Activated naive CD4-positive, alpha-beta T cell treated with anti-CD3 and anti-CD28 coated beads for 36 hours (primary cell): ENCODE results near the gene PRKAR2B. TPM values are rescaled to one million over a fixed set of nuclear protein-coding genes. Genes with fewer than 3 reads are reported as not detected.
"Not testable (repeated sequence)": the region's sequence is repeated elsewhere in the genome, so short reads cannot be mapped to it uniquely, and the experiment has no call there.

Experiments
- CTCF ChIA-PET: fragments of 350-600 bp; sonication (Branson Sonifier 250); formaldehyde crosslinking; loops from one replicate; lab custom pipeline; 2021; ENCODE audit warnings: antibody characterized with exemption; lab: Charles Lee
- DNase-seq: peaks from one replicate; pipeline ENCODE4 v3.0.0-alpha.2; 2020
- H3K27ac Mint-ChIP-seq: one replicate; pipeline ENCODE4 v1.8.0; 2021; ENCODE audit warnings: mild to moderate bottlenecking, mixed read lengths
- H3K27me3 Mint-ChIP-seq: one replicate; pipeline ENCODE4 v1.8.0; 2021; ENCODE audit warnings: low read depth, mixed read lengths
- H3K36me3 Mint-ChIP-seq: one replicate; pipeline ENCODE4 v1.8.0; 2021; ENCODE audit warnings: low read depth, mixed read lengths
- H3K4me1 Mint-ChIP-seq: one replicate; pipeline ENCODE4 v1.8.0; 2021; ENCODE audit warnings: low read depth, mixed read lengths
- H3K4me3 Mint-ChIP-seq: one replicate; pipeline ENCODE4 v1.8.0; 2021; ENCODE audit warnings: mild to moderate bottlenecking, moderate library complexity, mixed read lengths
- H3K9me3 Mint-ChIP-seq: one replicate; pipeline ENCODE4 v1.8.0; 2021; ENCODE audit warnings: mixed read lengths
- intact Hi-C: fragments of 100-400 bp; cut with micrococcal nuclease; formaldehyde crosslinking; loops from one replicate; pipeline ENCODE4 v1.15.1; 2023
- total RNA-seq, 2 experiments: library from RNA; stranded (reverse); gene quantifications; one replicate each; pipeline ENCODE4 v1.2.3, GENCODE V29; 2021

Gene PRKAR2B
- total RNA-seq, 2 experiments from 2014 or later: 1.5 TPM

GRCh38 chr7:107029764-107030286 lies 14.7 kb upstream of the PRKAR2B start:
- no peak overlapping the region for H3K4me3 Mint-ChIP-seq
- H3K27ac Mint-ChIP-seq: no peak overlapping the region
- H3K36me3 Mint-ChIP-seq: no peaks in the 10 kb centered on the region
- CTCF ChIA-PET: interaction anchor here (0.6 kb wide), 1 partner anchor 762 kb away, joined by 3 read pairs; no protein-coding TSS in a partner anchor
- H3K4me1 Mint-ChIP-seq: no peaks in the 10 kb centered on the region
- intact Hi-C loops: no loop called here
- no peak for DNase-seq
- H3K27me3 Mint-ChIP-seq: peaks cover 2% of the 10 kb centered on the region
- H3K9me3 Mint-ChIP-seq: no peaks in the 10 kb centered on the region

GRCh38 chr7:107032050-107032449 lies 12.5 kb upstream of the PRKAR2B start:
- Mint-ChIP-seq H3K27me3 (peaks cover 3% of the 10 kb centered on the region), H3K9me3 (peaks cover 6% of the 10 kb centered on the region), H3K27ac (no peak overlapping the region), H3K36me3 (no peaks in the 10 kb centered on the region), H3K4me3 (no peak overlapping the region), H3K4me1 (no peaks in the 10 kb centered on the region)
- intact Hi-C loops: no loop called here
- no peak for DNase-seq
- CTCF ChIA-PET: no interaction called here

- DNase-seq: no peak
- Mint-ChIP-seq H3K9me3 (peaks cover 6% of the 10 kb centered on the region), H3K36me3 (no peaks in the 10 kb centered on the region), H3K27me3 (peaks cover 3% of the 10 kb centered on the region), H3K27ac (no peak overlapping the region), H3K4me3 (no peak overlapping the region), H3K4me1 (no peaks in the 10 kb centered on the region)
- intact Hi-C loops: no loop called here
- CTCF ChIA-PET: interaction anchor here (0.9 kb wide), 1 partner anchor 240 kb away, joined by 4 read pairs; no protein-coding TSS in a partner anchor
Measured at GRCh38 chr7:107032720-107033438, 11.6 kb upstream of the PRKAR2B start.

- CTCF ChIA-PET: no interaction called here
- H3K4me1 Mint-ChIP-seq: no peaks in the 10 kb centered on the region
- H3K9me3 Mint-ChIP-seq: peaks cover 6% of the 10 kb centered on the region
- intact Hi-C loops: no loop called here
- H3K4me3 Mint-ChIP-seq: no peak overlapping the region
- peaks cover 3% of the 10 kb centered on the region for H3K27me3 Mint-ChIP-seq
- no peaks in the 10 kb centered on the region for H3K36me3 Mint-ChIP-seq
- no peak for DNase-seq
- no peak overlapping the region for H3K27ac Mint-ChIP-seq
Measured at GRCh38 chr7:107034553-107034952, 10.0 kb upstream of the PRKAR2B start.

GRCh38 chr7:107035446-107035845 lies 9.1 kb upstream of the PRKAR2B start:
- Mint-ChIP-seq H3K9me3 (peaks cover 6% of the 10 kb centered on the region), H3K4me1 (peaks cover 4% of the 10 kb centered on the region), H3K27ac (no peak overlapping the region), H3K4me3 (no peak overlapping the region), H3K27me3 (peaks cover 3% of the 10 kb centered on the region), H3K36me3 (no peaks in the 10 kb centered on the region)
- CTCF ChIA-PET: no interaction called here
- intact Hi-C loops: no loop called here
- DNase-seq: no peak

GRCh38 chr7:107036535-107036934 lies 8.0 kb upstream of the PRKAR2B start:
- peaks cover 6% of the 10 kb centered on the region for H3K9me3 Mint-ChIP-seq
- H3K4me1 Mint-ChIP-seq: peaks cover 4% of the 10 kb centered on the region
- intact Hi-C loops: no loop called here
- DNase-seq: no peak
- H3K27me3 Mint-ChIP-seq: peaks cover 3% of the 10 kb centered on the region
- CTCF ChIA-PET: interaction anchor here (0.9 kb wide), 1 partner anchor 111 kb away, joined by 3 read pairs; no protein-coding TSS in a partner anchor
- H3K36me3 Mint-ChIP-seq: no peaks in the 10 kb centered on the region
- no peak overlapping the region for H3K27ac Mint-ChIP-seq
- no peak overlapping the region for H3K4me3 Mint-ChIP-seq

- DNase-seq: no peak
- Mint-ChIP-seq H3K27ac (no peak overlapping the region), H3K4me3 (no peak overlapping the region), H3K9me3 (peaks cover 6% of the 10 kb centered on the region), H3K27me3 (peaks cover 3% of the 10 kb centered on the region), H3K4me1 (peaks cover 4% of the 10 kb centered on the region), H3K36me3 (no peaks in the 10 kb centered on the region)
- CTCF ChIA-PET: interaction anchor here (0.6 kb wide), 1 partner anchor 112 kb away, joined by 4 read pairs; no protein-coding TSS in a partner anchor
- intact Hi-C loops: no loop called here
Measured at GRCh38 chr7:107037717-107038603, 6.5 kb upstream of the PRKAR2B start.

- Mint-ChIP-seq H3K36me3 (no peaks in the 10 kb centered on the region), H3K9me3 (peaks cover 6% of the 10 kb centered on the region), H3K4me3 (no peak overlapping the region), H3K27me3 (peaks cover 3% of the 10 kb centered on the region), H3K27ac (no peak overlapping the region), H3K4me1 (peaks cover 4% of the 10 kb centered on the region)
- no peak for DNase-seq
- CTCF ChIA-PET: interaction anchor here (0.6 kb wide), 1 partner anchor 15 kb away, joined by 6 read pairs; no protein-coding TSS in a partner anchor
- intact Hi-C loops: no loop called here
Measured at GRCh38 chr7:107039199-107039900, 5.2 kb upstream of the PRKAR2B start.

GRCh38 chr7:107041097-107041496 lies 3.4 kb upstream of the PRKAR2B start:
- intact Hi-C loops: loop anchor here (5.0 to 10.0 kb wide), 3 partner anchors 174 to 854 kb away; partner anchors contain the start of genes DLD and PIK3CG
- Mint-ChIP-seq H3K4me3 (no peak overlapping the region), H3K36me3 (peaks cover 2% of the 10 kb centered on the region), H3K9me3 (peaks cover 6% of the 10 kb centered on the region), H3K27ac (no peak overlapping the region), H3K4me1 (peaks cover 9% of the 10 kb centered on the region), H3K27me3 (peaks cover 13% of the 10 kb centered on the region)
- CTCF ChIA-PET: interaction anchor here (1.0 kb wide), 1 partner anchor 381 kb away, joined by 3 read pairs; the partner anchor contains the start of gene CCDC71L
- no peak for DNase-seq

GRCh38 chr7:107041764-107042163 lies 2.7 kb upstream of the PRKAR2B start:
- CTCF ChIA-PET: interaction anchor here (0.7 to 1.0 kb wide), 2 partner anchors 186 to 381 kb away, joined by 3 read pairs; partner anchors contain the start of gene CCDC71L
- not testable (repeated sequence) for H3K9me3 Mint-ChIP-seq, H3K27ac Mint-ChIP-seq, H3K4me3 Mint-ChIP-seq, H3K36me3 Mint-ChIP-seq, DNase-seq, H3K4me1 Mint-ChIP-seq
- H3K27me3 Mint-ChIP-seq: peaks cover 14% of the 10 kb centered on the region
- intact Hi-C loops: loop anchor here (5.0 to 10.0 kb wide), 3 partner anchors 174 to 853 kb away; partner anchors contain the start of genes DLD and PIK3CG

- CTCF ChIA-PET: interaction anchor here (0.7 kb wide), 1 partner anchor 187 kb away, joined by 3 read pairs; no protein-coding TSS in a partner anchor
- H3K9me3 Mint-ChIP-seq, H3K4me3 Mint-ChIP-seq, H3K36me3 Mint-ChIP-seq, DNase-seq, H3K4me1 Mint-ChIP-seq, H3K27ac Mint-ChIP-seq: not testable (repeated sequence)
- intact Hi-C loops: loop anchor here (5.0 to 10.0 kb wide), 3 partner anchors 175 to 852 kb away; partner anchors contain the start of genes DLD and PIK3CG
- H3K27me3 Mint-ChIP-seq: peaks cover 19% of the 10 kb centered on the region
Measured at GRCh38 chr7:107042326-107042910, 2.1 kb upstream of the PRKAR2B start.
